Stimulated activated CD8-positive, alpha-beta memory T cell treated with anti-CD3 and anti-CD28 coated beads, Interleukin-7, amount 100 ng/mL, for 24 hours (primary cell): Measurements from ENCODE around the gene TRMO.

ENCODE experiments used
- DNase-seq: peaks from one replicate; pipeline ENCODE4 v3.0.0-alpha.2; 2020; ENCODE audit warnings: low read depth

Gene TRMO

GRCh38 chr9:97938081-97938644, 15.9 kb upstream of the TRMO start, which contains the start of gene HEMGN:
Gene HEMGN (minus strand): TSS chr9:97938172. CDS start chr9:97938136, 36 bp downstream.
- no peak for DNase-seq

GRCh38 chr9:97936998-97937397, 14.7 kb upstream of the TRMO start:
- DNase-seq, result no peak

- DNase-seq, result no peak
Measured at GRCh38 chr9:97935276-97935675, 13.0 kb upstream of the TRMO start.

- no peak for DNase-seq
Measured at GRCh38 chr9:97934321-97935115, 12.2 kb upstream of the TRMO start.

GRCh38 chr9:97933297-97933998, 11.1 kb upstream of the TRMO start:
- no peak for DNase-seq

- DNase-seq, result no peak
Measured at GRCh38 chr9:97930972-97931371, 8.7 kb upstream of the TRMO start.

- DNase-seq, result no peak
Measured at GRCh38 chr9:97928986-97929604, 6.8 kb upstream of the TRMO start.

GRCh38 chr9:97925497-97926334, 3.4 kb upstream of the TRMO start:
- no peak for DNase-seq

- DNase-seq, result no peak
Measured at GRCh38 chr9:97924386-97924785, 2.1 kb upstream of the TRMO start.

GRCh38 chr9:97923529-97924108, 1.3 kb upstream of the TRMO start:
- DNase-seq, result peak; percentile 48

- no peak for DNase-seq
Measured at GRCh38 chr9:97919217-97919813, 3.0 kb downstream of the TRMO start.

GRCh38 chr9:97918611-97919010, 3.7 kb downstream of the TRMO start:
- DNase-seq, result no peak

GRCh38 chr9:97911970-97912369, 10.3 kb downstream of the TRMO start:
- no peak for DNase-seq

GRCh38 chr9:97911528-97911927, 10.8 kb downstream of the TRMO start:
- DNase-seq, result no peak

GRCh38 chr9:97910357-97910756, 11.9 kb downstream of the TRMO start:
- DNase-seq, result no peak

GRCh38 chr9:97908705-97909104, 13.6 kb downstream of the TRMO start:
- no peak for DNase-seq

GRCh38 chr9:97907632-97908031, 14.7 kb downstream of the TRMO start:
- DNase-seq, result no peak

- no peak for DNase-seq
Measured at GRCh38 chr9:97907046-97907445, 15.3 kb downstream of the TRMO start.

GRCh38 chr9:97906236-97906831, 16.0 kb downstream of the TRMO start:
- DNase-seq, result no peak

GRCh38 chr9:97905228-97905627, 17.1 kb downstream of the TRMO start:
- no peak for DNase-seq

GRCh38 chr9:97904725-97905124, 17.6 kb downstream of the TRMO start:
- no peak for DNase-seq
